HCT116 (cell line): ENCODE results near the gene MAP2K5. TPM values are rescaled to one million over a fixed set of nuclear protein-coding genes. Genes with fewer than 3 reads are reported as not detected.

Experiments
- ATAC-seq: fragments of 200-7000 bp; cut with Tn5 transposase; 2 replicates; pipeline ENCODE4 v1.9.1; 2020; ENCODE audit warnings: mild to moderate bottlenecking, moderate library complexity
- BruUV-seq: library from RNA; stranded (reverse); fragments of 400-500 nt; replicated peaks from 2 replicates; lab custom pipeline; 2021; lab: Mats Ljungman, UMichigan
- CTCF ChIA-PET: fragments of 300-600 bp; sonication (Branson Sonifier 250); formaldehyde crosslinking; loops from one replicate; lab custom pipeline; 2021; ENCODE audit warnings: antibody characterized with exemption; lab: Charles Lee
- POLR2A ChIA-PET: fragments of 300-600, 350-600 bp; sonication (Branson Sonifier 250); formaldehyde crosslinking; loops from one replicate; lab custom pipeline; 2021; ENCODE audit warnings: antibody characterized with exemption; lab: Charles Lee
- RAD21 ChIA-PET, 2 experiments: fragments of 300-600 bp; sonication (Branson Sonifier 250); formaldehyde crosslinking; loops; one replicate each; lab custom pipeline; 2023; ENCODE audit warnings: low total read pairs in 2 of 2; ENCODE audit not compliant: uncharacterized antibody in 2 of 2, unreplicated experiment in 2 of 2, low non-redundant PET in 1 of 2; lab: Charles Lee
- DNase-seq: peaks from one replicate; pipeline ENCODE4 v3.0.0-alpha.2; 2010; ENCODE audit warnings: low read depth, low spot score
- H2AFZ ChIP-seq: fragments of 200-600 bp; shearing (Covaris generic), sonication (generic); 2 replicates; pipeline ENCODE4 v1.6.1; 2017; ENCODE audit warnings: low read depth, mixed run types, mixed read lengths, antibody characterized with exemption, low read length; ENCODE audit not compliant: poor library complexity, severe bottlenecking
- H3K27ac ChIP-seq: 2 replicates; pipeline ENCODE4 v1.5.1; 2012; ENCODE audit warnings: low read depth, low read length
- H3K27me3 ChIP-seq: fragments of 200-600 bp; sonication (generic); 2 replicates; pipeline ENCODE4 v1.6.1; 2016; ENCODE audit warnings: mixed run types, low read length, mixed read lengths; ENCODE audit not compliant: insufficient read depth
- H3K36me3 ChIP-seq, 2 experiments: fragments of 200-500 bp in 1 of 2; fragments of 200-600 bp in 1 of 2; sonication (Bioruptor generic) in 1 of 2; sonication (generic) in 1 of 2; 2 replicates each; pipeline versions ENCODE4 v1.5.1 to v1.6.1; 2014 to 2016; ENCODE audit warnings: low read length in 2 of 2, inconsistent platforms in 1 of 2, mixed read lengths in 1 of 2, mixed run types in 1 of 2; ENCODE audit not compliant: insufficient read depth in 2 of 2, control insufficient read depth in 1 of 2
- H3K4me1 ChIP-seq, 2 experiments: fragments of 200-600 bp in 1 of 2; sonication (generic) in 1 of 2; 2 replicates each; pipeline versions ENCODE4 v1.5.1 to v1.6.1; 2012 to 2017; ENCODE audit warnings: low read length in 2 of 2, inconsistent platforms in 1 of 2, mild to moderate bottlenecking in 1 of 2, mixed read lengths in 1 of 2, mixed run types in 1 of 2, moderate library complexity in 1 of 2; ENCODE audit not compliant: insufficient read depth in 2 of 2, control insufficient read depth in 1 of 2
- H3K4me2 ChIP-seq: fragments of 200-600 bp; sonication (generic); 2 replicates; pipeline ENCODE4 v1.6.1; 2017; ENCODE audit warnings: mixed run types, low read length, mixed read lengths
- H3K4me3 ChIP-seq, 2 experiments: fragments of 200-600 bp in 1 of 2; sonication (generic) in 1 of 2; replicated peaks in 1 of 2; 2 replicates each; pipeline ENCODE4 v1.5.1; 2011 to 2016; ENCODE audit warnings: low read length in 2 of 2, control low read depth in 1 of 2, low read depth in 1 of 2, mild to moderate bottlenecking in 1 of 2, mixed read lengths in 1 of 2, mixed run types in 1 of 2
- H3K79me2 ChIP-seq: fragments of 200-600 bp; sonication (generic); 2 replicates; pipeline ENCODE4 v1.6.1; 2017; ENCODE audit warnings: mild to moderate bottlenecking, mixed run types, low read length, moderate library complexity, mixed read lengths; ENCODE audit not compliant: insufficient read depth
- H3K9ac ChIP-seq: fragments of 200-600 bp; sonication (generic); 2 replicates; pipeline ENCODE4 v1.6.1; 2016; ENCODE audit warnings: low read length, mixed read lengths
- H3K9me2 ChIP-seq: fragments of 200-600 bp; sonication (generic), shearing (Covaris generic); 2 replicates; pipeline ENCODE4 v1.6.1; 2017; ENCODE audit warnings: mixed run types, mild to moderate bottlenecking, moderate library complexity; ENCODE audit not compliant: insufficient read depth
- H3K9me3 ChIP-seq, 2 experiments: fragments of 200-500 bp in 1 of 2; fragments of 200-600 bp in 1 of 2; sonication (Bioruptor generic) in 1 of 2; sonication (generic) in 1 of 2; 2 replicates each; pipeline ENCODE4 v1.6.1; 2014 to 2017; ENCODE audit warnings: low read length in 2 of 2, mixed read lengths in 2 of 2, inconsistent platforms in 1 of 2, low read depth in 1 of 2, mild to moderate bottlenecking in 1 of 2, mixed run types in 1 of 2, moderate library complexity in 1 of 2; ENCODE audit not compliant: control insufficient read depth in 1 of 2, insufficient read depth in 1 of 2
- H4K20me1 ChIP-seq: fragments of 200-600 bp; sonication (generic), shearing (Covaris generic); 2 replicates; pipeline ENCODE4 v1.6.1; 2017; ENCODE audit warnings: mixed run types, mild to moderate bottlenecking, moderate library complexity; ENCODE audit not compliant: insufficient read depth
- ATF3 ChIP-seq: IDR thresholded peaks from 2 replicates; pipeline ENCODE4 v1.6.1; 2012
- CEBPB ChIP-seq: IDR thresholded peaks from 2 replicates; pipeline ENCODE4 v1.6.1; 2012; ENCODE audit warnings: low read depth
- CTCF ChIP-seq, 3 experiments: fragments of 200-600 bp in 1 of 3; sonication (generic) in 1 of 3; IDR thresholded peaks in 2 of 3; conservative IDR thresholded peaks in 1 of 3; 2 replicates each; pipeline ENCODE4 v1.5.1; 2012 to 2017; ENCODE audit warnings: low read depth in 2 of 3, low read length in 2 of 3, antibody characterized with exemption in 1 of 3, borderline replicate concordance in 1 of 3, control low read depth in 1 of 3, mild to moderate bottlenecking in 1 of 3, mixed read lengths in 1 of 3, mixed run types in 1 of 3, moderate library complexity in 1 of 3; ENCODE audit not compliant: insufficient read depth in 1 of 3
- EGR1 ChIP-seq: IDR thresholded peaks from 2 replicates; pipeline ENCODE4 v1.6.1; 2012; ENCODE audit warnings: low read depth
- ELF1 ChIP-seq: IDR thresholded peaks from 2 replicates; pipeline ENCODE4 v1.6.1; 2012; ENCODE audit warnings: low read depth, borderline replicate concordance
- EZH2 ChIP-seq: fragments of 200-600 bp; sonication (generic); IDR thresholded peaks from 2 replicates; pipeline ENCODE4 v1.6.1; 2017; ENCODE audit warnings: antibody characterized with exemption, mixed run types
- EZH2phosphoT487 ChIP-seq: fragments of 200-600 bp; IDR thresholded peaks from 2 replicates; pipeline ENCODE4 v1.6.1; 2018; ENCODE audit warnings: antibody characterized with exemption, borderline replicate concordance
- FOSL1 ChIP-seq: IDR thresholded peaks from 2 replicates; pipeline ENCODE4 v1.6.1; 2012; ENCODE audit warnings: low read depth
- JUND ChIP-seq: IDR thresholded peaks from 2 replicates; pipeline ENCODE4 v1.6.1; 2012
- POLR2A ChIP-seq: IDR thresholded peaks from 2 replicates; pipeline ENCODE4 v1.7.0; 2011; ENCODE audit warnings: borderline replicate concordance; ENCODE audit not compliant: insufficient read depth, insufficient read length; ENCODE audit errors: extremely low read depth
- POLR2AphosphoS5 ChIP-seq: IDR thresholded peaks from 2 replicates; pipeline ENCODE4 v1.6.1; 2011; ENCODE audit warnings: mild to moderate bottlenecking, low read depth, low read length, moderate library complexity
- RAD21 ChIP-seq: IDR thresholded peaks from 2 replicates; pipeline ENCODE4 v1.6.1; 2012; ENCODE audit warnings: low read depth, mild to moderate bottlenecking
- REST ChIP-seq: IDR thresholded peaks from 2 replicates; pipeline ENCODE4 v1.6.1; 2012; ENCODE audit warnings: low read depth
- SIN3A ChIP-seq: IDR thresholded peaks from 2 replicates; pipeline ENCODE4 v1.6.1; 2012; ENCODE audit warnings: low read depth
- YY1 ChIP-seq: IDR thresholded peaks from 2 replicates; pipeline ENCODE4 v1.6.1; 2011; ENCODE audit warnings: low read length, low read depth, moderate library complexity, mild to moderate bottlenecking; ENCODE audit not compliant: insufficient replicate concordance; ENCODE audit errors: extremely low read depth
- ZFX ChIP-seq: fragments of 450-650 bp; IDR thresholded peaks from 2 replicates; pipeline ENCODE4 v1.6.1; 2017
- ZNF274 ChIP-seq: fragments of 200-500 bp; sonication (Bioruptor generic); IDR thresholded peaks from 2 replicates; pipeline ENCODE4 v1.6.1; 2014; ENCODE audit warnings: mild to moderate bottlenecking, low read depth, low read length, inconsistent platforms
- intact Hi-C: fragments of 100-400 bp; cut with micrococcal nuclease; formaldehyde crosslinking; loops from 2 replicates; pipeline ENCODE4 v1.10.0; 2022
- total RNA-seq: library from RNA; stranded (reverse); gene quantifications from one replicate; pipeline ENCODE4 v1.2.1, GENCODE V29; 2021; ENCODE audit not compliant: unreplicated experiment

The MAP2K5 gene
- total RNA-seq, 1 experiment from 2014 or later: 15.6 TPM

- no peak for TF ChIP-seq CTCF (IDR thresholded peaks at IDR 0.05 in 2 of 3, conservative IDR thresholded peaks at IDR 0.05 in 1 of 3; ENCODE audit: borderline replicate concordance in 1 of 3, insufficient read depth in 1 of 3, low read depth in 2 of 3, low read length in 2 of 3)
- no peak for TF ChIP-seq FOSL1
- no peak for TF ChIP-seq POLR2AphosphoS5
- TF ChIP-seq RAD21: no peak
- TF ChIP-seq YY1: no peak
- no peak for TF ChIP-seq SIN3A
- no peak for TF ChIP-seq JUND
- TF ChIP-seq, all 23 proteins: peak for 0
Measured at GRCh38 chr15:67777773-67778172, 235.3 kb downstream of the MAP2K5 start (continued).

GRCh38 chr15:67778968-67779548, 236.6 kb downstream of the MAP2K5 start:
- Histone ChIP-seq H3K36me3 (no peaks in the 10 kb centered on the region), H2AFZ (no peak overlapping the region), H3K27ac (no peak overlapping the region), H3K9me2 (no peaks in the 10 kb centered on the region), H3K27me3 (no peaks in the 10 kb centered on the region), H3K9ac (no peak overlapping the region), H4K20me1 (no peaks in the 10 kb centered on the region), H3K4me2 (no peak overlapping the region), H3K4me3 (no peak overlapping the region), H3K4me1 (no peaks in the 10 kb centered on the region), H3K79me2 (no peaks in the 10 kb centered on the region), H3K9me3 (no peaks in the 10 kb centered on the region)
- TF ChIP-seq POLR2A: no peak
- TF ChIP-seq ATF3: no peak
- no peak for TF ChIP-seq ELF1
- no peak for TF ChIP-seq EZH2phosphoT487
- no peak for TF ChIP-seq EGR1
- no peak for TF ChIP-seq POLR2AphosphoS5
- no peak for TF ChIP-seq SIN3A
- no peak for TF ChIP-seq CEBPB
- no peak for TF ChIP-seq EZH2
- TF ChIP-seq ZNF274: no peak
- TF ChIP-seq ZFX: no peak
- TF ChIP-seq FOSL1: no peak
- TF ChIP-seq REST: no peak
- BruUV-seq: no TSS peak
- DNase-seq (no peak), ATAC-seq (no peak)
- RAD21 ChIA-PET: no interaction called here
- CTCF ChIA-PET: no interaction called here
- POLR2A ChIA-PET: no interaction called here
- intact Hi-C loops: no loop called here
